HepG2 (cell line): Measurements from ENCODE around the gene HNRNPR. TPM values are rescaled to one million over a fixed set of nuclear protein-coding genes. Genes with fewer than 3 reads are reported as not detected.

Source experiments
- ATAD3A ChIP-seq: sonication (generic); formaldehyde crosslinking; IDR thresholded peaks from 2 replicates; pipeline ENCODE4 v1.4.0; 2020; ENCODE audit warnings: missing genetic modification reagents
- CSRNP2 ChIP-seq: sonication (generic); formaldehyde crosslinking; conservative IDR thresholded peaks from 2 replicates; pipeline ENCODE4 v1.8.0; 2022; ENCODE audit warnings: low read depth, missing genetic modification reagents
- DPF2 ChIP-seq: sonication (generic); formaldehyde crosslinking; IDR thresholded peaks from 2 replicates; pipeline ENCODE4 v1.4.0; 2020; ENCODE audit warnings: mild to moderate bottlenecking, low read depth, missing genetic modification reagents, borderline replicate concordance
- EED ChIP-seq: sonication (generic); formaldehyde crosslinking; IDR thresholded peaks from 2 replicates; pipeline ENCODE4 v1.5.0; 2020; ENCODE audit warnings: mild to moderate bottlenecking, missing genetic modification reagents
- IKZF1 ChIP-seq: fragments of 450-650 bp; IDR thresholded peaks from 2 replicates; pipeline ENCODE4 v1.7.1; 2016
- KMT2B ChIP-seq: IDR thresholded peaks from 2 replicates; pipeline ENCODE4 v1.6.1; 2016; ENCODE audit warnings: missing genetic modification reagents, missing compliant biosample characterization
- NFYB ChIP-seq: sonication (generic); formaldehyde crosslinking; IDR thresholded peaks from 2 replicates; pipeline ENCODE4 v1.4.0; 2020; ENCODE audit warnings: missing genetic modification reagents
- PLRG1 ChIP-seq: fragments of 450-650 bp; conservative IDR thresholded peaks from 2 replicates; pipeline ENCODE4 v1.6.1; 2016
- POGZ ChIP-seq: sonication (generic); formaldehyde crosslinking; IDR thresholded peaks from 2 replicates; pipeline ENCODE4 v1.4.0; 2020; ENCODE audit warnings: mild to moderate bottlenecking, missing genetic modification reagents
- PRDM10 ChIP-seq: sonication (generic); formaldehyde crosslinking; IDR thresholded peaks from 2 replicates; pipeline ENCODE4 v1.4.0; 2020; ENCODE audit warnings: low read depth, missing genetic modification reagents
- RFX1 ChIP-seq: fragments of 450-650 bp; IDR thresholded peaks from 2 replicates; pipeline ENCODE4 v1.6.1; 2017
- SCMH1 ChIP-seq: sonication (generic); formaldehyde crosslinking; IDR thresholded peaks from 2 replicates; pipeline ENCODE4 v1.9.0; 2021; ENCODE audit warnings: missing genetic modification reagents, mild to moderate bottlenecking, borderline replicate concordance
- SMARCE1 ChIP-seq: fragments of 450-650 bp; IDR thresholded peaks from 2 replicates; pipeline ENCODE4 v1.6.1; 2017; ENCODE audit warnings: borderline replicate concordance
- TRIM24 ChIP-seq: sonication (generic); formaldehyde crosslinking; IDR thresholded peaks from 2 replicates; pipeline ENCODE4 v1.8.0; 2022; ENCODE audit warnings: mild to moderate bottlenecking, missing genetic modification reagents
- ZEB1 ChIP-seq: IDR thresholded peaks from 2 replicates; pipeline ENCODE4 v1.6.1; 2012; ENCODE audit warnings: mild to moderate bottlenecking, low read depth, inconsistent platforms; ENCODE audit not compliant: insufficient replicate concordance
- ZNF20 ChIP-seq: sonication (generic); formaldehyde crosslinking; IDR thresholded peaks from 2 replicates; pipeline ENCODE4 v1.4.0; 2020; ENCODE audit warnings: mild to moderate bottlenecking, moderate library complexity, missing genetic modification reagents
- ZNF234 ChIP-seq: sonication (generic); formaldehyde crosslinking; conservative IDR thresholded peaks from 2 replicates; pipeline ENCODE4 v1.5.1; 2020; ENCODE audit warnings: mild to moderate bottlenecking, missing genetic modification reagents
- ZNF577 ChIP-seq: sonication (generic); formaldehyde crosslinking; IDR thresholded peaks from 2 replicates; pipeline ENCODE4 v1.4.0; 2020; ENCODE audit warnings: mild to moderate bottlenecking, low read depth, missing genetic modification reagents, borderline replicate concordance
- ZNF660 ChIP-seq: sonication (generic); formaldehyde crosslinking; IDR thresholded peaks from 2 replicates; pipeline ENCODE4 v1.5.1; 2020; ENCODE audit warnings: mild to moderate bottlenecking, low read depth, missing genetic modification reagents, borderline replicate concordance
- ZNF883 ChIP-seq: sonication (generic); formaldehyde crosslinking; IDR thresholded peaks from 2 replicates; pipeline ENCODE4 v1.5.1; 2020; ENCODE audit warnings: mild to moderate bottlenecking, missing genetic modification reagents; ENCODE audit errors: not compliant biosample characterization
- polyA plus RNA-seq, 8 experiments: library from polyadenylated mRNA; depleted of rRNA in 3 of 8; stranded (reverse) in 7 of 8; unstranded in 1 of 8; fragments of >200 nt; fragmentation: Illumina TruSeq in 4 of 8; extraction: Trizol in 4 of 8; gene quantifications; 2 replicates each; pipeline versions ENCODE4 v1.2.1 to v1.2.3, GENCODE V29; 2011 to 2016; ENCODE audit warnings: low read depth in 4 of 8, missing spikeins in 1 of 8, mixed read lengths in 1 of 8; ENCODE audit not compliant: insufficient read depth in 1 of 8
- total RNA-seq, 5 experiments: library from RNA; depleted of rRNA; stranded (reverse); fragments of >200 nt; fragmentation: Illumina TruSeq; extraction: Trizol; gene quantifications; 2 replicates each; pipeline ENCODE4 v1.2.3, GENCODE V29; 2016; ENCODE audit warnings: low read depth in 1 of 5
- TF ChIP-seq, protein P1 (sequence below): sonication (generic); formaldehyde crosslinking; IDR thresholded peaks from 2 replicates; pipeline ENCODE4 v1.4.0; 2020; ENCODE audit warnings: mild to moderate bottlenecking, missing genetic modification reagents
- TF ChIP-seq, protein P2 (sequence below): sonication (generic); formaldehyde crosslinking; IDR thresholded peaks from 2 replicates; pipeline ENCODE4 v1.5.0; 2020; ENCODE audit warnings: missing genetic modification reagents

HNRNPR gene
- total and polyA plus RNA-seq, 2 of the 13 experiments (the other 11 are each of a cell fraction or from before 2014, with no cell fraction given) = 133 to 216 TPM

DNA sequence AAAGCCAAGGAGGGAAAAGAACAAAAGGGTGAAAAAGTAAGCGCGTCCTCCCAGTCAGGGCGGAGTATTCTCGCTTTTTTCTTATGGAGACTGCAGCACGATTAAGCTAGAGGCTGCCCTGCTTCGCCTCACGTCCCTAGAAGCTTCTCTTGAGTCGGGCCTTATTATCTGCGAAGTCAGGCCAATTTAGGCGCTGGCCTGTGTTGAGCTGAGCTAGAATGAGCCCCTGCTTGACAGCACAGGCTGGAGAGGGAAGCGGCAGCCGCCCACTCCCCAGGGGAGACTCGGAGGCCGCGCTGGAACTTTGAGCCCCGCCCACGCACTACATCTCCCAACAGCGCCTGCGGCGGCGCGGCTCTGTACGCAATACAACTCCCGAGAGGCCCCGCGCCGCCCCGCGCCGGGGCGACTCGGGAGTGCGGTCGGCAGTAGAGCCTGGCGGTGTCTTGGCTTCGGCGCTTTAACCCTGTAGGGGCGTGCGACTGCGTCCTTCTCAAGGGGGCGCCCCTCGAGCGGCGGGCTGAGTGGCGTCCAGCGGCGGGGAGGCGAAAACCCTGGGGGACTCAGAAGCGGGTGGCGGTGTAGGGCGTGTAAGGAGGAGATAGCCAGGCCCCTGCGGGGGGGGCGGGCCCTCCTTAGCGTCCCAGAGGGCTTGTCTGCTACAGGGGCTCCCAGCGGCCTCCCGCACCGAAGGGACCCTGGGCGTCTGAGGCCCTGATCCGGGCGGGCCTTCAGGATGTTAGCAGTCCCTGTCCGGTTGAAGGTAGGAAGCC lies 24.7 kb upstream of the HNRNPR start (continued):
- no peak; the same call in 1 of the 2 replicates for TF ChIP-seq PRDM10 (CRISPR knock-in tag)
- TF ChIP-seq, protein P1, sequence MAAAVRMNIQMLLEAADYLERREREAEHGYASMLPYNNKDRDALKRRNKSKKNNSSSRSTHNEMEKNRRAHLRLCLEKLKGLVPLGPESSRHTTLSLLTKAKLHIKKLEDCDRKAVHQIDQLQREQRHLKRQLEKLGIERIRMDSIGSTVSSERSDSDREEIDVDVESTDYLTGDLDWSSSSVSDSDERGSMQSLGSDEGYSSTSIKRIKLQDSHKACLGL (CRISPR knock-in tag) = peak; percentile 44; the same call in 1 of the 2 replicates
- TF ChIP-seq IKZF1 = no peak
- TF ChIP-seq KMT2B (CRISPR knock-in tag) = peak; percentile 68
- TF ChIP-seq, protein P2, sequence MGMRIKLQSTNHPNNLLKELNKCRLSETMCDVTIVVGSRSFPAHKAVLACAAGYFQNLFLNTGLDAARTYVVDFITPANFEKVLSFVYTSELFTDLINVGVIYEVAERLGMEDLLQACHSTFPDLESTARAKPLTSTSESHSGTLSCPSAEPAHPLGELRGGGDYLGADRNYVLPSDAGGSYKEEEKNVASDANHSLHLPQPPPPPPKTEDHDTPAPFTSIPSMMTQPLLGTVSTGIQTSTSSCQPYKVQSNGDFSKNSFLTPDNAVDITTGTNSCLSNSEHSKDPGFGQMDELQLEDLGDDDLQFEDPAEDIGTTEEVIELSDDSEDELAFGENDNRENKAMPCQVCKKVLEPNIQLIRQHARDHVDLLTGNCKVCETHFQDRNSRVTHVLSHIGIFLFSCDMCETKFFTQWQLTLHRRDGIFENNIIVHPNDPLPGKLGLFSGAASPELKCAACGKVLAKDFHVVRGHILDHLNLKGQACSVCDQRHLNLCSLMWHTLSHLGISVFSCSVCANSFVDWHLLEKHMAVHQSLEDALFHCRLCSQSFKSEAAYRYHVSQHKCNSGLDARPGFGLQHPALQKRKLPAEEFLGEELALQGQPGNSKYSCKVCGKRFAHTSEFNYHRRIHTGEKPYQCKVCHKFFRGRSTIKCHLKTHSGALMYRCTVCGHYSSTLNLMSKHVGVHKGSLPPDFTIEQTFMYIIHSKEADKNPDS (CRISPR knock-in tag) = no peak
- TF ChIP-seq EED (CRISPR knock-in tag) = 0 out of 2 replicates have a peak, but pooled peaks have one; percentile 75
- no peak for TF ChIP-seq SCMH1 (CRISPR knock-in tag)
- TF ChIP-seq TRIM24 = no peak
- TF ChIP-seq ZNF660 = no peak
- no peak for TF ChIP-seq CSRNP2 (CRISPR knock-in tag)
- no peak for TF ChIP-seq ZEB1
- no peak for TF ChIP-seq NFYB (CRISPR knock-in tag)
- no peak for TF ChIP-seq PLRG1
- no peak; the same call in 1 of the 2 replicates for TF ChIP-seq POGZ (CRISPR knock-in tag)
- TF ChIP-seq ZNF577 (CRISPR knock-in tag) = peak; percentile 49; the same call in 1 of the 2 replicates
- TF ChIP-seq RFX1 = no peak
- TF ChIP-seq ATAD3A (CRISPR knock-in tag) = no peak
- TF ChIP-seq ZNF883 = peak; percentile 51
- TF ChIP-seq DPF2 = 0 out of 2 replicates have a peak, but pooled peaks have one; percentile 36
- 0 out of 2 replicates have a peak, but pooled peaks have one; percentile 66 for TF ChIP-seq ZNF234 (CRISPR knock-in tag)
- no peak for TF ChIP-seq SMARCE1
- TF ChIP-seq ZNF20 (CRISPR knock-in tag) = no peak
